Measurements from ENCODE around the gene KRT71.

Gene KRT71

DNA sequence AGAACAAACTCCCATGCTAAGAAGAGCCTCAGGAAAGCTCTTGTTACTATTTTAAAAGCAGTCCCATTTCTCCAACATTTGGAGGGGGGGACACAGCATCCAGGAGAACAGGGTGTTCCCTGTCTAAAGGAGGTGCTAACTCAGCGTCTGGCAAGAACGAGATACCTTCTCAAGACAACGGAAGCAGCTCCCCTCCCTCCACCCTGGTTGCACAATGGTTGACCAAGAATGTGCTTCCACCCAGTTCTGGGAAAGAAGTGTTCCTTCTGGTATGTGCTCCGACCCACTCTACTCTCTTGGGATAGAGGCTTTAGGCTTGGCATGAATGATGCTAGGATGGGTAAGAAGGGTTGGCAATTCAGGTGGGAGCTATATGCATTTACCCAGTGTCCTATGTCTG lies 58.4 kb downstream of the KRT71 start:
- no peak for DNase-seq

DNA sequence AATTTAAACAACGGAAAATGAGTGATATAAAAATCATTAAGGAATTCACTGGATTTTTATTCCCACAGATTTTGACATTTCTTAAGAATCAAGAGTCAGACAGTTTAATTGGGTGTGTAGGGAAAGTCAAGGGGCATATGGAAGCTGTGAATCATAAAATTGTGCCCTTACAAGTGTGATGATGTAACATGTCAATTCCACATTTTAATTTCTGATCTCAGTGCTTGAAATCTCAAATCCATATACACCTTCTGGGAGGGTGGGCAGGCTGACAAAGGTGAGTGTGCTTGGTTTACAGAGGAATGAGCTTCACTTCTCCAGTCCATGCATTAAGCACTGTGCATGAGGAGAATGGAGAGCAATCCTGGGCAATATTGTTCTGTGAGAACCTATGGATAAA lies 58.8 kb downstream of the KRT71 start:
- no peak for DNase-seq
